A549 (cell line): Measurements from ENCODE around the gene ZBTB8B. TPM values are rescaled to one million over a fixed set of nuclear protein-coding genes. Genes with fewer than 3 reads are reported as not detected.

Experiments used
- ATAC-seq, 2 experiments: fragments of 200-7000 bp in 1 of 2; fragments of >200 bp in 1 of 2; cut with Nextera tagmentation in 1 of 2; cut with Tn5 transposase in 1 of 2; 3 replicates each; pipeline versions ENCODE4 v1.8.0 to v1.9.1; 2018 to 2020; ENCODE audit warnings: mild to moderate bottlenecking in 1 of 2, moderate library complexity in 1 of 2
- CTCF ChIA-PET: fragments of 300-600 bp; sonication (Branson Sonifier 250); formaldehyde crosslinking; extraction: SDS; loops from one replicate; lab custom pipeline; 2021; ENCODE audit warnings: antibody characterized with exemption, inconsistent platforms; lab: Yijun Ruan, JAX
- POLR2A ChIA-PET: fragments of 350-600 bp; formaldehyde crosslinking; extraction: SDS; loops from one replicate; lab custom pipeline; 2021; ENCODE audit warnings: antibody characterized with exemption, inconsistent platforms; lab: Yijun Ruan, JAX
- DNase-seq, 2 experiments: peaks; one replicate each; pipeline versions ENCODE4 v3.0.0 to v3.0.0-alpha.2; 2011 to 2016; ENCODE audit warnings: low read depth in 1 of 2, low spot score in 1 of 2
- FAIRE-seq: peaks from 2 replicates; lab custom pipeline; 2011; peaks lifted over from hg19 to GRCh38; lab: Jason Lieb, UNC
- H3K27ac ChIP-seq, 2 experiments: fragments of >200 bp; sonication (Bioruptor Twin); formaldehyde crosslinking; 3 replicates each; pipeline ENCODE4 v1.5.1; 2016 to 2017
- H3K4me1 ChIP-seq: fragments of >200 bp; sonication (Bioruptor Twin); formaldehyde crosslinking; 3 replicates; pipeline ENCODE4 v1.6.1; 2016
- H3K4me2 ChIP-seq: fragments of >200 bp; sonication (Bioruptor Twin); formaldehyde crosslinking; 3 replicates; pipeline ENCODE4 v1.6.1; 2016
- H3K4me3 ChIP-seq: fragments of >200 bp; sonication (Bioruptor Twin); formaldehyde crosslinking; 3 replicates; pipeline ENCODE4 v1.5.1; 2016
- H3K9me3 ChIP-seq: fragments of >200 bp; sonication (Bioruptor Twin); formaldehyde crosslinking; 3 replicates; pipeline ENCODE4 v1.6.1; 2016
- CEBPB ChIP-seq, 2 experiments: fragments of >200 bp in 1 of 2; sonication (Bioruptor Twin) in 1 of 2; formaldehyde crosslinking in 1 of 2; IDR thresholded peaks; 2 replicates each; pipeline ENCODE4 v1.6.1; 2012 to 2016
- EHF ChIP-seq: fragments of 250-450 bp; sonication (Bioruptor Pico); IDR thresholded peaks from 2 replicates; pipeline ENCODE4 v1.5.0; 2020; ENCODE audit warnings: mild to moderate bottlenecking
- EHMT2 ChIP-seq: fragments of 200-600 bp; sonication (generic); IDR thresholded peaks from 2 replicates; pipeline ENCODE4 v1.6.1; 2016; ENCODE audit warnings: antibody characterized with exemption, low read depth, mild to moderate bottlenecking, moderate library complexity
- EP300 ChIP-seq, 2 experiments: fragments of >200 bp; sonication (Bioruptor Twin); formaldehyde crosslinking; IDR thresholded peaks; 2 replicates in 1 of 2; 3 replicates in 1 of 2; pipeline ENCODE4 v1.6.1; 2016 to 2017
- ESRRA ChIP-seq: fragments of 150-350 bp; IDR thresholded peaks from 2 replicates; pipeline ENCODE4 v1.6.1; 2014; ENCODE audit warnings: mild to moderate bottlenecking, low read length, borderline replicate concordance
- FOSL2 ChIP-seq, 2 experiments: fragments of 450-650 bp in 1 of 2; fragments of >200 bp in 1 of 2; sonication (Bioruptor Twin) in 1 of 2; formaldehyde crosslinking; IDR thresholded peaks; 2 replicates each; pipeline versions ENCODE4 v1.5.0 to v1.6.1; 2016 to 2020; ENCODE audit warnings: mild to moderate bottlenecking in 1 of 2, moderate library complexity in 1 of 2
- HDAC2 ChIP-seq: fragments of 200-600 bp; sonication (generic); IDR thresholded peaks from 2 replicates; pipeline ENCODE4 v1.6.1; 2016
- HOXB13 ChIP-seq: fragments of 250-450 bp; sonication (Bioruptor Pico); IDR thresholded peaks from 2 replicates; pipeline ENCODE4 v1.5.0; 2020; ENCODE audit warnings: low read depth, mild to moderate bottlenecking, moderate library complexity
- KDM5A ChIP-seq: fragments of 200-600 bp; sonication (generic); IDR thresholded peaks from 2 replicates; pipeline ENCODE4 v1.6.1; 2016; ENCODE audit warnings: antibody characterized with exemption, mild to moderate bottlenecking
- RCOR1 ChIP-seq: fragments of 150-350 bp; IDR thresholded peaks from 2 replicates; pipeline ENCODE4 v1.6.1; 2014; ENCODE audit warnings: antibody characterized with exemption, low read length, low read depth
- SMC3 ChIP-seq: fragments of >200 bp; sonication (Bioruptor Twin); formaldehyde crosslinking; IDR thresholded peaks from 3 replicates; pipeline ENCODE4 v1.6.1; 2018; ENCODE audit warnings: inconsistent platforms
- TP53 ChIP-seq: fragments of 250-450 bp; sonication (Bioruptor Pico); IDR thresholded peaks from 2 replicates; pipeline ENCODE4 v1.5.0; 2021; ENCODE audit warnings: mild to moderate bottlenecking, moderate library complexity
- ZC3H11A ChIP-seq: fragments of 450-650 bp; IDR thresholded peaks from 2 replicates; pipeline ENCODE4 v1.6.1; 2014; ENCODE audit warnings: antibody characterized with exemption, mild to moderate bottlenecking
- ZFP36 ChIP-seq: fragments of 450-650 bp; IDR thresholded peaks from 2 replicates; pipeline ENCODE4 v1.6.1; 2014; ENCODE audit warnings: borderline replicate concordance; ENCODE audit not compliant: partially characterized antibody
- WGBS: methylation state at CpG from one replicate; pipeline ENCODE4 v1.1.6; 2017; ENCODE audit errors: missing lambda C conversion rate; 5-methylcytosine and 5-hydroxymethylcytosine counted together
- polyA plus RNA-seq, 4 experiments: library from polyadenylated mRNA; depleted of rRNA in 3 of 4; stranded (reverse); fragments of >200 nt; fragmentation: RNase III in 1 of 4; extraction: RNeasy Plus Mini Kit Qiagen cat#74134 plus additional on column Dnase treatment in 1 of 4; gene quantifications; 2 replicates in 3 of 4; 3 replicates in 1 of 4; pipeline ENCODE4 v1.2.3, GENCODE V29; 2011 to 2017
- TF ChIP-seq, protein P1 (sequence below): fragments of 200-600 bp; sonication (generic); IDR thresholded peaks from 2 replicates; pipeline ENCODE4 v1.6.1; 2016; ENCODE audit warnings: antibody characterized with exemption, mild to moderate bottlenecking, moderate library complexity
- TF ChIP-seq, protein P2 (sequence below): fragments of 450-650 bp; IDR thresholded peaks from 2 replicates; pipeline ENCODE4 v1.6.1; 2014; ENCODE audit warnings: antibody characterized with exemption
- TF ChIP-seq, protein P3 (sequence below): fragments of 250-450 bp; sonication (Bioruptor Pico); IDR thresholded peaks from 2 replicates; pipeline ENCODE4 v1.5.0; 2021; ENCODE audit warnings: mild to moderate bottlenecking, moderate library complexity, borderline replicate concordance
- TF ChIP-seq, protein P4 (sequence below): fragments of 250-450 bp; sonication (Bioruptor Pico); IDR thresholded peaks from 2 replicates; pipeline ENCODE4 v1.5.0; 2020; ENCODE audit warnings: low read depth, mild to moderate bottlenecking, moderate library complexity

The ZBTB8B gene
- polyA plus RNA-seq, 2 of the 4 experiments (the other 2 are of a cell fraction): 0.01 to 0.03 TPM

- H3K27ac ChIP-seq: no peak overlapping the region
- TF ChIP-seq, protein P1, sequence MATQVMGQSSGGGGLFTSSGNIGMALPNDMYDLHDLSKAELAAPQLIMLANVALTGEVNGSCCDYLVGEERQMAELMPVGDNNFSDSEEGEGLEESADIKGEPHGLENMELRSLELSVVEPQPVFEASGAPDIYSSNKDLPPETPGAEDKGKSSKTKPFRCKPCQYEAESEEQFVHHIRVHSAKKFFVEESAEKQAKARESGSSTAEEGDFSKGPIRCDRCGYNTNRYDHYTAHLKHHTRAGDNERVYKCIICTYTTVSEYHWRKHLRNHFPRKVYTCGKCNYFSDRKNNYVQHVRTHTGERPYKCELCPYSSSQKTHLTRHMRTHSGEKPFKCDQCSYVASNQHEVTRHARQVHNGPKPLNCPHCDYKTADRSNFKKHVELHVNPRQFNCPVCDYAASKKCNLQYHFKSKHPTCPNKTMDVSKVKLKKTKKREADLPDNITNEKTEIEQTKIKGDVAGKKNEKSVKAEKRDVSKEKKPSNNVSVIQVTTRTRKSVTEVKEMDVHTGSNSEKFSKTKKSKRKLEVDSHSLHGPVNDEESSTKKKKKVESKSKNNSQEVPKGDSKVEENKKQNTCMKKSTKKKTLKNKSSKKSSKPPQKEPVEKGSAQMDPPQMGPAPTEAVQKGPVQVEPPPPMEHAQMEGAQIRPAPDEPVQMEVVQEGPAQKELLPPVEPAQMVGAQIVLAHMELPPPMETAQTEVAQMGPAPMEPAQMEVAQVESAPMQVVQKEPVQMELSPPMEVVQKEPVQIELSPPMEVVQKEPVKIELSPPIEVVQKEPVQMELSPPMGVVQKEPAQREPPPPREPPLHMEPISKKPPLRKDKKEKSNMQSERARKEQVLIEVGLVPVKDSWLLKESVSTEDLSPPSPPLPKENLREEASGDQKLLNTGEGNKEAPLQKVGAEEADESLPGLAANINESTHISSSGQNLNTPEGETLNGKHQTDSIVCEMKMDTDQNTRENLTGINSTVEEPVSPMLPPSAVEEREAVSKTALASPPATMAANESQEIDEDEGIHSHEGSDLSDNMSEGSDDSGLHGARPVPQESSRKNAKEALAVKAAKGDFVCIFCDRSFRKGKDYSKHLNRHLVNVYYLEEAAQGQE: no peak
- TF ChIP-seq ZFP36 (no peak), HDAC2 (no peak), HOXB13 (CRISPR knock-in tag) (no peak), EHMT2 (no peak), ZC3H11A (no peak), EHF (CRISPR knock-in tag) (no peak), KDM5A (no peak), CEBPB (IDR thresholded peaks at IDR 0.05) (no peak), EP300 (IDR thresholded peaks at IDR 0.05) (no peak), FOSL2 (IDR thresholded peaks at IDR 0.05) (no peak), FOSL2 (CRISPR knock-in tag; IDR thresholded peaks at IDR 0.05) (no peak), TP53 (CRISPR knock-in tag) (no peak), SMC3 (no peak), ESRRA (no peak), RCOR1 (no peak)
- TF ChIP-seq, protein P2, sequence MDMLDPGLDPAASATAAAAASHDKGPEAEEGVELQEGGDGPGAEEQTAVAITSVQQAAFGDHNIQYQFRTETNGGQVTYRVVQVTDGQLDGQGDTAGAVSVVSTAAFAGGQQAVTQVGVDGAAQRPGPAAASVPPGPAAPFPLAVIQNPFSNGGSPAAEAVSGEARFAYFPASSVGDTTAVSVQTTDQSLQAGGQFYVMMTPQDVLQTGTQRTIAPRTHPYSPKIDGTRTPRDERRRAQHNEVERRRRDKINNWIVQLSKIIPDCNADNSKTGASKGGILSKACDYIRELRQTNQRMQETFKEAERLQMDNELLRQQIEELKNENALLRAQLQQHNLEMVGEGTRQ: no peak
- TF ChIP-seq, protein P3, sequence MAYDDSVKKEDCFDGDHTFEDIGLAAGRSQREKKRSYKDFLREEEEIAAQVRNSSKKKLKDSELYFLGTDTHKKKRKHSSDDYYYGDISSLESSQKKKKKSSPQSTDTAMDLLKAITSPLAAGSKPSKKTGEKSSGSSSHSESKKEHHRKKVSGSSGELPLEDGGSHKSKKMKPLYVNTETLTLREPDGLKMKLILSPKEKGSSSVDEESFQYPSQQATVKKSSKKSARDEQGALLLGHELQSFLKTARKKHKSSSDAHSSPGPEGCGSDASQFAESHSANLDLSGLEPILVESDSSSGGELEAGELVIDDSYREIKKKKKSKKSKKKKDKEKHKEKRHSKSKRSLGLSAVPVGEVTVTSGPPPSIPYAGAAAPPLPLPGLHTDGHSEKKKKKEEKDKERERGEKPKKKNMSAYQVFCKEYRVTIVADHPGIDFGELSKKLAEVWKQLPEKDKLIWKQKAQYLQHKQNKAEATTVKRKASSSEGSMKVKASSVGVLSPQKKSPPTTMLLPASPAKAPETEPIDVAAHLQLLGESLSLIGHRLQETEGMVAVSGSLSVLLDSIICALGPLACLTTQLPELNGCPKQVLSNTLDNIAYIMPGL (CRISPR knock-in tag): no peak
- TF ChIP-seq, protein P4, sequence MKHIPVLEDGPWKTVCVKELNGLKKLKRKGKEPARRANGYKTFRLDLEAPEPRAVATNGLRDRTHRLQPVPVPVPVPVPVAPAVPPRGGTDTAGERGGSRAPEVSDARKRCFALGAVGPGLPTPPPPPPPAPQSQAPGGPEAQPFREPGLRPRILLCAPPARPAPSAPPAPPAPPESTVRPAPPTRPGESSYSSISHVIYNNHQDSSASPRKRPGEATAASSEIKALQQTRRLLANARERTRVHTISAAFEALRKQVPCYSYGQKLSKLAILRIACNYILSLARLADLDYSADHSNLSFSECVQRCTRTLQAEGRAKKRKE: no peak
- ChIA-PET CTCF (interaction anchor here (0.5 to 1.9 kb wide), 5 partner anchors 10 to 441 kb away, joined by 3 to 8 read pairs (median 3); no protein-coding TSS in a partner anchor), POLR2A (no interaction called here)
- H3K9me3 ChIP-seq: 0 out of 3 replicates have a peak, but pooled peaks cover 4% of the 10 kb centered on the region
- no peak for DNase-seq
- 100% methylated on average over 1 of the region's 1 CpG for WGBS
- H3K4me1 ChIP-seq: 0 out of 3 replicates have a peak, but pooled peaks cover 3% of the 10 kb centered on the region
- H3K4me2 ChIP-seq: no peak overlapping the region
- FAIRE-seq: no peak
- no peak for ATAC-seq
- H3K4me3 ChIP-seq: no peak overlapping the region
These were observed 45.1 kb downstream of the ZBTB8B start for GRCh38 chr1:32509939-32510338.

Other genes with a start within 250 kb of the ZBTB8B start
- 8.4 and 10.9 TPM in 2 replicates for gene TMEM234, start 242.7 kb upstream of the ZBTB8B start, polyA plus RNA-seq (2011; rRNA removed)
- 12.0 to 12.1 TPM (median 12.0 TPM) in 3 replicates for gene TMEM234, start 242.7 kb upstream of the ZBTB8B start, polyA plus RNA-seq (2017; fragmentation: RNase III; extraction: RNeasy Plus Mini Kit Qiagen cat#74134 plus additional on column Dnase treatment)
- 299 and 300 TPM in 2 replicates for gene EIF3I, start 242.7 kb upstream of the ZBTB8B start, polyA plus RNA-seq (2011; rRNA removed)
- gene EIF3I, start 242.7 kb upstream of the ZBTB8B start, polyA plus RNA-seq (2017; fragmentation: RNase III; extraction: RNeasy Plus Mini Kit Qiagen cat#74134 plus additional on column Dnase treatment): 318 to 335 TPM (median 330 TPM) in 3 replicates
- gene FAM167B, start 217.8 kb upstream of the ZBTB8B start, polyA plus RNA-seq (2011; rRNA removed): 0.53 and 0.54 TPM in 2 replicates
- gene FAM167B, start 217.8 kb upstream of the ZBTB8B start, polyA plus RNA-seq (2017; fragmentation: RNase III; extraction: RNeasy Plus Mini Kit Qiagen cat#74134 plus additional on column Dnase treatment): 0.58 to 2.0 TPM (median 1.8 TPM) in 3 replicates
- 0.03 and 0.04 TPM in 2 replicates for gene LCK, start 213.8 kb upstream of the ZBTB8B start, polyA plus RNA-seq (2011; rRNA removed)
- not detected in 3 replicates for gene LCK, start 213.8 kb upstream of the ZBTB8B start, polyA plus RNA-seq (2017; fragmentation: RNase III; extraction: RNeasy Plus Mini Kit Qiagen cat#74134 plus additional on column Dnase treatment)
- 135 TPM in 2 replicates for gene HDAC1, start 173.0 kb upstream of the ZBTB8B start, polyA plus RNA-seq (2011; rRNA removed)
- gene HDAC1, start 173.0 kb upstream of the ZBTB8B start, polyA plus RNA-seq (2017; fragmentation: RNase III; extraction: RNeasy Plus Mini Kit Qiagen cat#74134 plus additional on column Dnase treatment): 88.8 to 102 TPM (median 99.6 TPM) in 3 replicates
- gene MARCKSL1, start 128.8 kb upstream of the ZBTB8B start, polyA plus RNA-seq (2011; rRNA removed): 73.2 and 89.4 TPM in 2 replicates
- 44.6 to 62.6 TPM (median 57.7 TPM) in 3 replicates for gene MARCKSL1, start 128.8 kb upstream of the ZBTB8B start, polyA plus RNA-seq (2017; fragmentation: RNase III; extraction: RNeasy Plus Mini Kit Qiagen cat#74134 plus additional on column Dnase treatment)
- gene FAM229A, start 102.6 kb upstream of the ZBTB8B start, polyA plus RNA-seq (2011; rRNA removed): 3.5 and 3.6 TPM in 2 replicates
- 3.5 to 5.6 TPM (median 4.4 TPM) in 3 replicates for gene FAM229A, start 102.6 kb upstream of the ZBTB8B start, polyA plus RNA-seq (2017; fragmentation: RNase III; extraction: RNeasy Plus Mini Kit Qiagen cat#74134 plus additional on column Dnase treatment)
- gene TSSK3, start 102.5 kb upstream of the ZBTB8B start, polyA plus RNA-seq (2011; rRNA removed): 0.31 and 0.65 TPM in 2 replicates
- 0.14 to 0.37 TPM (median 0.15 TPM) in 3 replicates for gene TSSK3, start 102.5 kb upstream of the ZBTB8B start, polyA plus RNA-seq (2017; fragmentation: RNase III; extraction: RNeasy Plus Mini Kit Qiagen cat#74134 plus additional on column Dnase treatment)
- gene BSDC1, start 70.6 kb upstream of the ZBTB8B start, polyA plus RNA-seq (2011; rRNA removed): 19.9 and 26.1 TPM in 2 replicates
- 18.8 to 22.7 TPM (median 21.0 TPM) in 3 replicates for gene BSDC1, start 70.6 kb upstream of the ZBTB8B start, polyA plus RNA-seq (2017; fragmentation: RNase III; extraction: RNeasy Plus Mini Kit Qiagen cat#74134 plus additional on column Dnase treatment)
- gene ZBTB8A, start 74.4 kb downstream of the ZBTB8B start, polyA plus RNA-seq (2011; rRNA removed): 4.9 and 6.0 TPM in 2 replicates
- 2.5 to 2.7 TPM (median 2.6 TPM) in 3 replicates for gene ZBTB8A, start 74.4 kb downstream of the ZBTB8B start, polyA plus RNA-seq (2017; fragmentation: RNase III; extraction: RNeasy Plus Mini Kit Qiagen cat#74134 plus additional on column Dnase treatment)
- gene ZBTB8OS, start 185.5 kb downstream of the ZBTB8B start, polyA plus RNA-seq (2011; rRNA removed): 69.9 and 85.4 TPM in 2 replicates
- gene ZBTB8OS, start 185.5 kb downstream of the ZBTB8B start, polyA plus RNA-seq (2017; fragmentation: RNase III; extraction: RNeasy Plus Mini Kit Qiagen cat#74134 plus additional on column Dnase treatment): 101 to 106 TPM (median 104 TPM) in 3 replicates
- 134 and 137 TPM in 2 replicates for gene RBBP4, start 186.1 kb downstream of the ZBTB8B start, polyA plus RNA-seq (2011; rRNA removed)
- 107 to 109 TPM (median 108 TPM) in 3 replicates for gene RBBP4, start 186.1 kb downstream of the ZBTB8B start, polyA plus RNA-seq (2017; fragmentation: RNase III; extraction: RNeasy Plus Mini Kit Qiagen cat#74134 plus additional on column Dnase treatment)
- gene SYNC, start 237.7 kb downstream of the ZBTB8B start, polyA plus RNA-seq (2011; rRNA removed): 5.5 and 7.7 TPM in 2 replicates
- gene SYNC, start 237.7 kb downstream of the ZBTB8B start, polyA plus RNA-seq (2017; fragmentation: RNase III; extraction: RNeasy Plus Mini Kit Qiagen cat#74134 plus additional on column Dnase treatment): 10.0 to 12.0 TPM (median 11.6 TPM) in 3 replicates